Erythroblast (primary cell): ENCODE data around the gene TMEM114.

Source experiments
- DNase-seq, 2 experiments: peaks; one replicate each; lab custom pipeline; 2025; lab: John Stamatoyannopoulos, UW
- GATA1 ChIP-seq: IDR thresholded peaks from 2 replicates; pipeline ENCODE4 v1.6.1; 2011; ENCODE audit warnings: low read depth, mild to moderate bottlenecking, control low read depth, low read length, moderate library complexity
- POLR2A ChIP-seq: IDR thresholded peaks from 2 replicates; pipeline ENCODE4 v1.6.1; 2011; ENCODE audit warnings: mild to moderate bottlenecking, low read length

TMEM114 gene

GRCh38 chr16:8621572-8622314 lies 31.4 kb upstream of the TMEM114 start, which contains the start of gene METTL22:
Gene METTL22, plus strand, starts transcription at chr16:8621698. Its CDS starts 3,968 bp downstream, at chr16:8625666.
- peak; percentile 90 for TF ChIP-seq POLR2A
- no peak for TF ChIP-seq GATA1
- DNase-seq: peak; percentile 91 to 96

DNA sequence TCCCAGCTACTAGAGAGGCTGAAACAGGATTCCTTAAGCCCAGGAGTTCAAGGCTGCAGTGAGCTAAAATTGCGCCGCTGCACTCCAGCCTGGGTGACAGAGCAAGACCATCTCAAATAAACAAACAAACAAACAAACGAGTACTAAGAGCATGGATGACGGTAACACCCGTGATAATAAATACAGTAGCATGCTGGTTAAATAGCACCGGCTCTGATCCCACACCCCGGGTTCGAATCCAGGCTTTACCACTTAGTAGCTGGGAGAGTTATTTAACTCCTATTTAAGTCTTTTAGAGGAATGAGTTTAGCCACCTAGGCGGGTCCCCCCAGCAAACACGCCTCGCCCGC lies 30.9 kb upstream of the TMEM114 start:
- TF ChIP-seq POLR2A: no peak
- no peak for TF ChIP-seq GATA1
- DNase-seq: no peak

GRCh38 chr16:8620535-8620934 lies 30.2 kb upstream of the TMEM114 start:
- TF ChIP-seq GATA1: no peak
- no peak for TF ChIP-seq POLR2A
- peak in 1 of 2 experiments; percentile 9 for DNase-seq

DNA sequence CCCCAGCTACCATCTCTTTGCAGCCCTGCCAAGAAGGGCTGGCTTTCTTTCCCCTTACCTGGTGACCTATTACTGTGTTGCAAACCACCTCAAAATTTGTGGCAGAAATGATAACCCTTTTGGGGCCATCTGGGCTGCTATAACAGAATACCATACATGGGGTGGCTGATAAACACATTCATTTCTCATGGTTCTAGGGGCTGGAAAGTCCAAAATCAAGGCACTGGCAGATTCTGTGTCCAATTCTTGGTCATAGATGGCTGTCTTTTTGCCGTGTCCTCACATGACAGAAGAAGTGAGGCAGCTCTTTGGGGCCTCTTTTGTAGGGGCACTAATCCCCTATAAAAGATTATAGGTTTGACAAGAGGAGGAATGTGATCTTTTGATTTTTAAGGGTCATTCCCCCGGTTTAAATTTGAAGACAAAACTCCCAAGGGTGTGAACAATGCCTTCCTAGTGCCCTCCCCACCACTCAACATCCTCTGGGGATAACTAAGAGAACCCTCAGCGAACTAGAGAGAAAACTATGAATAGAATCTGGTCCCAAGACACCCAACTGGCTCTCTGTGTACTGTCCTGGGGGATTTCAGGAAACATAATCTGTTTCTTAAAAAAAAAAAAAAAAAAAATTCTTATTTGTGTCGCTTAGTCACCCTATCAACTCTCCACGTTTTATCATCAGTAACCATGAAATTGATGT lies 29.5 kb upstream of the TMEM114 start:
- DNase-seq: no peak
- TF ChIP-seq GATA1 (no peak), POLR2A (no peak)

DNA sequence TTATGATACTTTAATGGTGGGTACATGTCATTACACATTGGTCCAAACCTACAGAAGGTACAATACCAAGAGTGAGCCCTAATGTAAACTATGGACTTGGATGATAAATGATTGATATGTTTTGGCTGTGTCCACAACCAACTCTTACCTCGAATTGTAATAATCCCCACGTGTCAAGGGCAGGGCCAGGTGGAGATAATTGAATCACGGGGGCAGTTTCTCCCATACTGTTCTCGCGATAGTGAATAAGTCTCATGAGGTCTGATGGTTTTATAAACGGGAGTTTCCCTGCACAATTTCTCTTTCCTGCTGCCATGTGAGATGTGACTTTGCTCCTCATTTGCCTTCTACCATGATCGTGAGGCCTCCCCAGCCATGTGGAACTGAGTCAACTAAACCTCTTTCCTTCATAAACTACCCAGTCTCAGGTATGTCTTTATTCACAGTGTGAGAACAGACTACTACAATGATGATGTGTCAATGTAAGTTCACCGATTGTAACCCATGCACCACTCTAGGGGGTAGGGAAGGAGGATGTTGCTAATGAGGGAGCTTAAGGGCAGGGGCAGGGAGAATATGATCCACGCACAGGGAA lies 24.2 kb upstream of the TMEM114 start:
- TF ChIP-seq GATA1 (no peak), POLR2A (no peak)
- no peak for DNase-seq

GRCh38 chr16:8611886-8612600 lies 21.7 kb upstream of the TMEM114 start:
- TF ChIP-seq GATA1 (no peak), POLR2A (no peak)
- no peak for DNase-seq

- TF ChIP-seq POLR2A (no peak), GATA1 (no peak)
- DNase-seq: no peak
These were observed 20.8 kb upstream of the TMEM114 start for GRCh38 chr16:8611122-8611521.

- DNase-seq: no peak
- no peak for TF ChIP-seq POLR2A
- TF ChIP-seq GATA1: no peak
These were observed 16.9 kb upstream of the TMEM114 start for GRCh38 chr16:8607214-8607613.

- DNase-seq: no peak
- TF ChIP-seq POLR2A (no peak), GATA1 (no peak)
These were observed 15.2 kb upstream of the TMEM114 start for GRCh38 chr16:8605554-8605953.

- TF ChIP-seq GATA1: no peak
- no peak for TF ChIP-seq POLR2A
- DNase-seq: no peak
These were observed 9.9 kb upstream of the TMEM114 start for GRCh38 chr16:8600144-8600775.

DNA sequence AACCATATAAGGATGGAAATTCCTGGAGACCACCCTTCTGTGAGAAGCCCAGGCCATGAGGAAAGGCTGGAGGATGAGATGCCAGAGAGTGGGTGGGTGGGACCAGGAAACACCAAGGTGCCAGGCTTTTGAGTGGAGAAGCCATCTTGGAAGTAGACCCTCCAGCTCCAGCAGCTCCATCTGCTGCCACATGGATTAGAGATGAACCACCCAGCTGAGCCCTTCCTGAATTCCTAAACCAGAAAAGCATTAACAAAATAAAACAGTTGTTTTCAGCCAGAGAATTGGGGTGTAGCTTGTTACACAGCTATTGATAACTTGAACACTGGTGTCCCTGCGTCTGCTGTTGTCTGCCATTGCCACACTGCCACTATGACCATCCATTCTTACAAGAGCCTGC lies 6.3 kb upstream of the TMEM114 start:
- no peak for DNase-seq
- TF ChIP-seq GATA1 (no peak), POLR2A (no peak)

DNA sequence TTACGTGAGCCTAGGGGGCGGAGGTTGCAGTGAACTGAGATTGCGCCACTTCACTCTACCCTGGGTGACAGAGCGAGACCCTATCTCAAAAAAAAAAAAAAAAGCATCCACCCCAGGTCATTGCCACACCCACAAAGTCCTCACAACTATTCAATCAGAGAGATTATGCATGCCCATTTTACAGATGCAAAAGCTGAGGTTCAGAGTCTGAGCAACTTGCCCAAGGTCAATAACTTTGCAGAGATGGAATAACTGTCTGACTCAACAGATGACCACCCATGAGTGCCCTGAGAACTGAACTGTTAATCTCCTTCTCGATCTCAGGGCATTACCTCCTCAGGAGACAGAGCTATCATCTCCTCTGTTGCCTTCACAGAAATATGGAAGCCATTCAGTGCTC lies 5.5 kb upstream of the TMEM114 start:
- no peak for DNase-seq
- TF ChIP-seq GATA1: no peak
- no peak for TF ChIP-seq POLR2A

DNA sequence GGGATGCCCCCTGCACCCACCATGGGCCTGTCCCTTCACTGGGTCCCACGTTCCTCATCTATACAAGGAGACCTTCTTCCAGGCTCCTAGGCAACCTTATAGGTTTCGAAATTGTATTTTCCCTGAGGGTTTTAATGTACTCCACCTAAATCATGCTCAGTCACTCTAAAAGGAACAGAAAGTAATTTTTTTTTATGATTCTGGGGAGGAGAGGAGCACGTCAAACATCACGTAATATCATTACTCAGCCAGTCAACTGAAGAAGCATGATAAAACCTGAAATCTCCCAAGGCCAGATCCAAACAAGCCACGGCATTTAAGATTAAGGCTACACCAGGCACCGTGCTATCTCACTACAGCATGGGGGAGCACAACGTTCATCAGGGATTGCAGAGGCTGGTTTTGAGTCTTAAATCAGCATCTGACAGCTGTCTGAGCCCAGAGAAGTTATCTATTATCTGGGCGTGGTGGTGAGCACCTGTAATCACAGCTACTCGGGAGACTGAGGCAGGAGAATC lies 3.9 kb upstream of the TMEM114 start:
- DNase-seq: peak; percentile 79 to 89
- no peak for TF ChIP-seq GATA1
- no peak for TF ChIP-seq POLR2A

DNA sequence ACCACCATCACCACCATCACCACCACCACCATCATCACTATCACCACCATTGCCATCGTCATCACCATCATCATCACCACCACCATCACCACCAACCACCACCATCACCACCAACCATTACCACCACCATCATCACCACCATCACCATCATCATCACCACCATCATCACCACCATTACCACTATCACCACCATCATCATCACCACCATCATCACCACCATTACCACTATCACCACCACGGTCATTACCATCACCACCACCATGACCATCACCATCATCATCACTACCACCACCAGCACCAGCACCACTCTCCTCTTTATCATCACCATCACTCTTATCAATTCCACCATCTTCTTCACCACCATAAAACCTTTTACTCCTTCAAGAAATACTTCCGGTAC lies 1.1 kb upstream of the TMEM114 start:
- no peak for TF ChIP-seq POLR2A
- no peak for TF ChIP-seq GATA1
- no peak for DNase-seq
